Stimulated activated CD4-positive, alpha-beta T cell treated with anti-CD3 and anti-CD28 coated beads, Interleukin-12 subunit alpha, Interleukin-12 subunit beta, amount 100 ng/mL, for 24 hours (primary cell): ENCODE measurements around the gene DMRTB1.

Source experiments
- DNase-seq, 2 experiments: peaks; one replicate each; pipeline ENCODE4 v3.0.0-alpha.2; 2020; ENCODE audit warnings: low read depth in 2 of 2

The DMRTB1 gene

GRCh38 chr1:53435151-53435550 is 24.0 kb upstream of the DMRTB1 start:
- no peak for DNase-seq

- DNase-seq: no peak
Observed at GRCh38 chr1:53438427-53439336, 20.5 kb upstream of the DMRTB1 start.

- DNase-seq: no peak
Observed at GRCh38 chr1:53439337-53440207, 19.6 kb upstream of the DMRTB1 start.

GRCh38 chr1:53440633-53441032 is 18.6 kb upstream of the DMRTB1 start:
- DNase-seq: no peak

- no peak for DNase-seq
Observed at GRCh38 chr1:53442299-53442698, 16.9 kb upstream of the DMRTB1 start.

- DNase-seq: no peak
Observed at GRCh38 chr1:53446051-53446450, 13.1 kb upstream of the DMRTB1 start.

GRCh38 chr1:53447413-53447812 is 11.8 kb upstream of the DMRTB1 start:
- no peak for DNase-seq

- no peak for DNase-seq
Observed at GRCh38 chr1:53448241-53448841, 10.9 kb upstream of the DMRTB1 start.

GRCh38 chr1:53449021-53449420 is 10.2 kb upstream of the DMRTB1 start:
- no peak for DNase-seq

- DNase-seq: no peak
Observed at GRCh38 chr1:53449693-53450092, 9.5 kb upstream of the DMRTB1 start.

GRCh38 chr1:53450225-53450624 is 9.0 kb upstream of the DMRTB1 start:
- DNase-seq: no peak

- no peak for DNase-seq
Observed at GRCh38 chr1:53454019-53454418, 5.2 kb upstream of the DMRTB1 start.

GRCh38 chr1:53455364-53455991 is 3.7 kb upstream of the DMRTB1 start:
- DNase-seq: no peak

GRCh38 chr1:53458634-53459033 is 565 bp upstream of the DMRTB1 start:
- no peak for DNase-seq

GRCh38 chr1:53460211-53460634 is 1.0 kb downstream of the DMRTB1 start:
- no peak for DNase-seq

GRCh38 chr1:53460666-53461322 is 1.6 kb downstream of the DMRTB1 start:
- DNase-seq: no peak

GRCh38 chr1:53461323-53462044 is 2.3 kb downstream of the DMRTB1 start:
- DNase-seq: no peak

GRCh38 chr1:53462193-53462592 is 3.0 kb downstream of the DMRTB1 start:
- no peak for DNase-seq

- no peak for DNase-seq
Observed at GRCh38 chr1:53462769-53463501, 3.7 kb downstream of the DMRTB1 start.
